Measurements from ENCODE around the gene DGKG. TPM values are rescaled to one million over a fixed set of nuclear protein-coding genes. Genes with fewer than 3 reads are reported as not detected.
A peak's percentile ranks its signal among the peaks of the same experiment; 100 is the strongest.

Gene DGKG
- total RNA-seq, 3 donors from 2014 or later: 0.80 to 6.7 (median 0.96) TPM

DNA sequence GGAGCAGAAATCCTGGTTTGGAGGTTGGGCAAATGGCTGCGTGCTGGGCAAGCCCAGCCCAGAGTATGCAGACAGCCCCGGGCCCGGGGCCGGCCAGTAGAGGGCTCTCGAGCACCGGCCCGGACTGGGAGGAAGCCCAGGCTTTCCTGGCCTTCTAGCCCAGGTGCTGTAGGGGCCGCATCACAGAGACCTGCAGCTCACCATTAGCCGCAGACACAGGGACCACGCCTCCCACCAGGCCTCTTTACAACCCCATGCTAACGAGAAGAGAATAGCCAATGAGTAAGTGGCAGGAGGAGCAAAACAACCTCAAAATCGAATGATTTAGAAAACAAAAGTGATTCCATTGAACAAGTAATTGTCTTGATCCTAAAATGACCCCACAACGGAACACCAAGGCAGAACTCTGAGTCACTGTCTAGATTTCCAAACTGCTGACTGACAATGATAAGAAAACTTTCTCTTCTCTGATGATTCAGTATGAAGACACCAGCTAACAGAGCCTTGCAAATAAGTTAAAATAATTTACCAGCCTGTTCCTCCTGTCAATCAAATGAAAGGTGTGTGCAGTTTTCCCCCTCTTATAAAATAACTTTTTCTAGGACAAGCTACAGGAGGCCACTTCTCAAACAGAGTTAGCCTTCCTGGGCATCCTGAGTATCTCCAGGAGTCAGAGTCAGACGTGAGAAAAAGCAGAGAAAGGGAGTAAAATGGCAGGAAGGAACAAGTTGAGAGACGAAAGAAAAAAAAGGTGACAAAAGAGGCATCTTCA is 102.2 kb downstream of the DGKG start:
- intact Hi-C loops (cut with DNase I, micrococcal nuclease): loop anchor here (5.0 kb wide), 1 partner anchor 283 kb away; the partner anchor contains the start of gene CRYGS (in 2 of the 2)
- ATAC-seq: peak; percentile 93
- H3K36me3 ChIP-seq (ENCODE audit: low read depth): no peaks in the 10 kb centered on the region

DNA sequence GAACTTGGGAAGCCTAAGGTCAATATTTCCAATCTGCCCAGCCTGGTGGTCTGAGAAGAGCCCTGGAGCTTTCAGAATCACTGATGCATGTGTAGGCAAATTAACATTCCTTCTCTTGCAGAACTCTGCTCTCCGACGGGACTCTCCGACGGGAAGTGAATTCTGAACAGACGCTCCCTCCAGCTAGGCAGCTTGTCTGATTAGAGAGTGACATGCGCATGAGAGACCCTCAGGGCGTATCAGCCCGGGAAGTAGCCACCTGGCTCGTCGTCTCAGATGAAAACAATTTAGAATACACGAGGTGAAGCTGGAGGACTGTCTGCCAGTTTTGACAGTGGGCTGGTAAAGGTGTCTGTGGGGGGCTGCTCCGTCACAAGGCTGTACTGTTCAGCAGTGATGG is 103.1 kb downstream of the DGKG start:
- intact Hi-C loops (cut with DNase I, micrococcal nuclease): loop anchor here in 1 of 2 donors (5.0 kb wide), 1 partner anchor 283 kb away; the partner anchor contains the start of gene CRYGS
- TF ChIP-seq, protein P1, sequence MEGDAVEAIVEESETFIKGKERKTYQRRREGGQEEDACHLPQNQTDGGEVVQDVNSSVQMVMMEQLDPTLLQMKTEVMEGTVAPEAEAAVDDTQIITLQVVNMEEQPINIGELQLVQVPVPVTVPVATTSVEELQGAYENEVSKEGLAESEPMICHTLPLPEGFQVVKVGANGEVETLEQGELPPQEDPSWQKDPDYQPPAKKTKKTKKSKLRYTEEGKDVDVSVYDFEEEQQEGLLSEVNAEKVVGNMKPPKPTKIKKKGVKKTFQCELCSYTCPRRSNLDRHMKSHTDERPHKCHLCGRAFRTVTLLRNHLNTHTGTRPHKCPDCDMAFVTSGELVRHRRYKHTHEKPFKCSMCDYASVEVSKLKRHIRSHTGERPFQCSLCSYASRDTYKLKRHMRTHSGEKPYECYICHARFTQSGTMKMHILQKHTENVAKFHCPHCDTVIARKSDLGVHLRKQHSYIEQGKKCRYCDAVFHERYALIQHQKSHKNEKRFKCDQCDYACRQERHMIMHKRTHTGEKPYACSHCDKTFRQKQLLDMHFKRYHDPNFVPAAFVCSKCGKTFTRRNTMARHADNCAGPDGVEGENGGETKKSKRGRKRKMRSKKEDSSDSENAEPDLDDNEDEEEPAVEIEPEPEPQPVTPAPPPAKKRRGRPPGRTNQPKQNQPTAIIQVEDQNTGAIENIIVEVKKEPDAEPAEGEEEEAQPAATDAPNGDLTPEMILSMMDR (IDR thresholded peaks at IDR 0.05): no peak
- DNase-seq (no peak), ATAC-seq (no peak)
- H3K36me3 ChIP-seq (ENCODE audit: low read depth): no peaks in the 10 kb centered on the region
- H3K4me1 ChIP-seq (ENCODE audit: low read depth): no peaks in the 10 kb centered on the region
- no peaks in the 10 kb centered on the region for H3K9me3 ChIP-seq
- H3K4me3 ChIP-seq: no peak overlapping the region

More for the DNA sequence above, 102.2 kb downstream of the DGKG start:
- no peaks in the 10 kb centered on the region for H3K9me3 ChIP-seq
- no peak overlapping the region for H3K4me3 ChIP-seq
- DNase-seq: peak; percentile 73 to 83 (median 77)
- no peaks in the 10 kb centered on the region for H3K4me1 ChIP-seq (ENCODE audit: low read depth)
- TF ChIP-seq, protein P1 (IDR thresholded peaks at IDR 0.05): peak; percentile 90

DNA sequence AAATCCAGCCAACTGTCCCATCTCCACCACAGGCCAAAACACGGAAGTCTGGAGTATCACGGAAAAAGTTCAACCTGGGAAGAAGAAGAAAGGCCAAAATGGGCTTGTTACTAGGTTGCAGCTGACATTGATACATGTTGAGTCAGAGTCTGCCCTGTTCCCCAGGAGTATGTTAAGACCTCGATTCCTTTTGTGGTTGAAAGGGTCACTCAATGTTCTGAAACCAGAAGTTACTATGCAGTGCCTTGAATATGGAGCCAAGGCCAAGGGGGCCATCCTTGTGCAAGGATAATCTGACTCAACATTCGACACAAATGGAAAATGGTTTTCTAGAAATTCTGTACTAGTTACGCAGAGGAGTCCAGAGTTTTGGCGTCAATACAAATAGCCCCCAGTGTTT is 104.2 kb downstream of the DGKG start:
- TF ChIP-seq, protein P1 (IDR thresholded peaks at IDR 0.05): no peak
- no peaks in the 10 kb centered on the region for H3K36me3 ChIP-seq (ENCODE audit: low read depth)
- no peak for DNase-seq
- no peaks in the 10 kb centered on the region for H3K9me3 ChIP-seq
- intact Hi-C loops (cut with DNase I, micrococcal nuclease): loop anchor here in 1 of 2 donors (5.0 kb wide), 1 partner anchor 284 kb away; the partner anchor contains the start of gene CRYGS
- H3K4me3 ChIP-seq: no peak overlapping the region
- H3K4me1 ChIP-seq (ENCODE audit: low read depth): no peaks in the 10 kb centered on the region
- no peak for ATAC-seq

DNA sequence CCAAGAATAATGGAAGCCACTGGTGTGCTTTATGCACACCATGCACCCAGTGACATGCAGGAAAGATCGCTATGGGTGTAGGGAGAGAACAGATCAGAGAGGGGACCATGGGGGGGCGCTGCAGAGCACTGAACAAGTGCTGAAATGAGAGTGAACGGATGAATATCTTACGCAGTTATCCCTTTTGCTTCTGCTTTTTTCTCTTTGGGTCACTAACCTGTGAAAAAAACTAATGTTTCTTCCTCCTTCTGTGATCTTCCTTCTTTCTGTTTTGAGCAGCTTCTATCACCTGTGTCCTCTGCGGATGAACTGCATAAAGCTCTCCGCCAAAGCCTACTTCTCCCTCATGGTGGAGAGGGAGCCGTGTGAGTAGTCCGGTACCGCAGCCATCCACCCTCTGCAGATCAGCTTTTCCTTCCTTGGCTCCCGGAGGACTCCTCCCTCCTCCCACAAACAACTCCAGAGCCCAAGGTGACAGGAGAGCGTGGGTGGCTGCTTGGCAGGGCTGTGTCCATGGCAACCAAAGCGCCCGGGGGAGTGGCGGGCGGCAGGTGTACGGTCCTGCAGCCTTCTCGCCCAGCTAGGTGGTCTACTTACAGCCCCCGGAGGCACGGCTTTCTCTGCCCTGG is 106.2 kb downstream of the DGKG start:
- ATAC-seq (peak; percentile 41), DNase-seq (peak in 2 of 3 donors; percentile 42 to 58)
- intact Hi-C loops (cut with DNase I, micrococcal nuclease): loop anchor here in 1 of 2 donors (5.0 kb wide), 1 partner anchor 286 kb away; the partner anchor contains the start of gene CRYGS
- Histone ChIP-seq H3K36me3 (ENCODE audit: low read depth) (no peaks in the 10 kb centered on the region), H3K4me3 (no peak overlapping the region), H3K9me3 (no peaks in the 10 kb centered on the region), H3K4me1 (ENCODE audit: low read depth) (no peaks in the 10 kb centered on the region)
- TF ChIP-seq, protein P1 (IDR thresholded peaks at IDR 0.05): no peak

DNA sequence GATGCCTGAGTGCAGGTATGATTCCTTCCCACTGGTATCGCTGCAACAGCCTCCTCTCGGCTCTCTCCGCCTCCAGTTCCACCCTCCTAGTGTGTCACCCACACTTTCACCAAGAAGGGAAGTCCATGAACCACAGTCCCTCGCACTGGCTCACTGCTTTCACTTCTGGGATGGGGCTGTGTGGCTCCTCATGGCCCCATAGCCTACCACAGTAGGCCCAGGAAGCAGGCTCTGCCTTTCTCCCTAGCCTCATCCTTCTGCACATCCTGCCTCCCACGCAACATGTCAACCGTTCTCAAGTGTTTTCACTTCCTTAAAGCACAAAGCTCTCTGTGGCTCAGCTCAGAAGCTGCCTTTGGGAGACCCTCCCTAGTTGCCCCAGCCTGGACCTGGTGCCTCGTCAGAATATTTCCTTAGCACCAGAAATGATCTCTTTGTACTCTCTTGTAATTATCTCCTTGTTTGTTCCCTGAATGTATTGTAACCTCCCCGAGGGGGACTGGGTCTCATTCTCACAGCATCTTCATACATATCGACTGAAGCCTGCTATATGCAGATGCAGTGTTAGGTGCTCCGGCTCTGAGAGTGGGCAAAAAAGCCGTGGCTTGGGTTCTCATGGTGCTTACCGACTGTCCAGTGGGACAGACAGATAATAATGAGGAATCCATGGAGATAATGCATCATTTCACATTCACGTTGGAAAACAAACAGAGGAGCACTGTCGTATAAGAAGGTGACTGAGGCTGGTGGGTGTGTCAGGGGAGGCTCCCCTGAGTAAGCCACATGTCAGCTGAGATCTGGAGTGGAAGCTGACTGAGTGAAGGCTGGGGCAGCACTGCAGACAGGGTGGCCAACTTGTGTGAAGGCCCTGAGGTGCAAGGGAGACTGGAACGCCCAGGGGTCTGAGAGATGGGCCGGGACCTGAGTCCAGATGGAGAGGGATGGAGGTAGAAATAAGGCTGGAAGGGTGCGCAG is 107.1 kb downstream of the DGKG start:
- no peak overlapping the region for H3K4me3 ChIP-seq
- TF ChIP-seq, protein P1 (IDR thresholded peaks at IDR 0.05): no peak
- intact Hi-C loops (cut with DNase I, micrococcal nuclease): loop anchor here in 1 of 2 donors (5.0 kb wide), 1 partner anchor 287 kb away; the partner anchor contains the start of gene CRYGS
- no peaks in the 10 kb centered on the region for H3K4me1 ChIP-seq (ENCODE audit: low read depth)
- ATAC-seq (peak; percentile 44), DNase-seq (no peak)
- no peaks in the 10 kb centered on the region for H3K9me3 ChIP-seq
- H3K36me3 ChIP-seq (ENCODE audit: low read depth): no peaks in the 10 kb centered on the region
